ENCODE results near the gene LCP1.
A peak's percentile ranks its signal among the peaks of the same experiment; 100 is the strongest.

The LCP1 gene

DNA sequence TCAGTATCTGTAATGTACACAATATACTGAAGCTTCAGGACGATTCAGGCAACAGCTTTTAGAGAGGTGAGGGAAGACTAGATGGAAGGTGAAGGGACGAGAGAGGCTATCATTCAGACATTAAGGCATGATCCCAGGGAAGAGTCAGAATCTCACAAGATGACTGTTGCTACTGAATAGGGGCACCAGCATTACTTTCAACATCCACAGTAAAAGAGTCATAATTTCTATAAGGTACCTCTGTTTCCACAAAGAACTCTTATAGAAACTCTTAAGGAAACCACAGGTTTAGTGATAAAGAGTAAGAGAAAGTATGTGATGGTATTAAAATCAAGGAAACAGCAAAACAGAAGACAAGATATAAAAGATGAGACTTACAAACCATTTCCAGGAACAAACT, 23.0 kb downstream of the LCP1 start:
- DNase-seq (ENCODE audit: low spot score), result no peak

DNA sequence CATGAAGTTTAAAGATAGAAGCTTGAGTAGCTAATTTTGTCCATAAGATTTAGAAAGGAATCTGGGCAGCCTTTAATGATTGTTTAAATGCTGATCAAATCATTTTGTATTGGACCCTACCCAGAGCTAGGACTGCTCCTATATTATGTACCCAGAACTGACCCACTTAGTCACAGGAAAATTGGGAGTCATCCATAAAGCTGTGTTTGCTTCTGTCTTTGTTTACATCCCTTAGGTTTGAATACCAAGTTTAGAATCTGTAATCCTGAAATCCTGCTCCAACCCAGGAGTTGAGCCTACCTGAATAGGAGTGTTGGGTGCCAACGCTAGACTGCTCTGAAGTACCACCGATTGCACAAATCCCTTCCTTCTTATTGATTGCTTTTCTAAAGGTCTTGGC, 23.8 kb downstream of the LCP1 start:
- no peak for DNase-seq (ENCODE audit: low spot score)

DNA sequence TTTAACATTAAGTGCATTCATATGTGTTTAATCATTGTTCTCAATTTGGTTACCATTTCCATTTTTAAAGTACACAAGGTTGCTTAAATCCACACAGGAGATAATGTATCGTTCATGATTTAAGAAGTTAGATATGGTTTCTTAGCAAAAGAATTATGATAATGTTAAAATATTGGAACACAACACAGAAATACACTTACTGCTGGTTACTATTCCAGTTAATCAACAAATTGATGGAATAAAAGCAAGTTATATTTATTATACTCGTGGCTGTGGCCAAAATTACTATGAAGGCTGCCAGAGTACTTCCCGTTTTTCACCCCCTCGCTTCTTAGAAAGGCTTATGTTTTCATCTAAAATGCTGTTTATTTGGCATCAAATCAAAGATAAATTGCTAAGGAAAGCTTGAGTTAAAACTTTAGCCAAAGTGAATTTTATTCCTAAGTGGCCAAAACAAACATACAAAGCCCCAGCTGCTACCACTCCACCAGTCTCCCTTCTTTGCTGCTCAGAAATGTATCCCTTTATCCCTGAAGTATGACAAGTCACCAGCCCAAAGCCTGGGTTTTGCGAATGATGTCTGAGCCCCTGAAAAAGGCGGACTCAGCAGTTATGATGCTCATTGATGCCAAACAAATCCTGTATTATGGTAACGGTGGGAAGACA, 27.7 kb downstream of the LCP1 start:
- no peak for DNase-seq (ENCODE audit: low spot score)

DNA sequence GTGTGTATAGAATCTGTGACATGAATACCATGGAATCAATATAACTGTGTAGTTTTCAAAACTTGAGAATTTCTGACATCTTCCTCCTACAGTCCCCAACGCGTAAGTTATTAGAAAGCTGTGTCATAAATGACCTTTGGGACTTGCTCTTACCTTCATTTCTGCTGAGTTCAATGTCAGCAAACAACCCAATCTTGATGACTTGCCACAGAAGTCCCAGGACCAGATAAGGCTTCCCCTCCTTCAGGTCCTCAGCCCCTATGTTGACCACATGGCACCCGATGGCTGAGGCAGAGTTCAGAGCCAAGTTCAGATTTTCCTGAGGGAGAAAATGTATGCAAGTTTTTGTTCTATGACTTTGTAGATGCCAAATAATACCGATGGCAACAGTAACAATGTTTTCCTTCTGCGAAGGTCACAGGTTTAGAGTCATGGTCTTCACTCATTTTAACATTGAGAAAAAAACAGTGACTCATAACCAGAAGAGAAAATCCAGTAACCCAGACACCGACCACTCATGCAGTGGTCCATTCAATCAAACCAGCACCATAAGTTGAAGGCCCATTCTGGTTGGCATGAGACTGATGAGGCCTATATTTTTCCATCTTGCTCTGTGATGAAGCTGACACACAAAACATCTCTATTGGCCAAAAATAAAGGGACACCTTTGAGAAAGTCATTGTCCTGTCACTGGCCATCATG, 29.2 kb downstream of the LCP1 start:
- DNase-seq (ENCODE audit: low spot score), result no peak

DNA sequence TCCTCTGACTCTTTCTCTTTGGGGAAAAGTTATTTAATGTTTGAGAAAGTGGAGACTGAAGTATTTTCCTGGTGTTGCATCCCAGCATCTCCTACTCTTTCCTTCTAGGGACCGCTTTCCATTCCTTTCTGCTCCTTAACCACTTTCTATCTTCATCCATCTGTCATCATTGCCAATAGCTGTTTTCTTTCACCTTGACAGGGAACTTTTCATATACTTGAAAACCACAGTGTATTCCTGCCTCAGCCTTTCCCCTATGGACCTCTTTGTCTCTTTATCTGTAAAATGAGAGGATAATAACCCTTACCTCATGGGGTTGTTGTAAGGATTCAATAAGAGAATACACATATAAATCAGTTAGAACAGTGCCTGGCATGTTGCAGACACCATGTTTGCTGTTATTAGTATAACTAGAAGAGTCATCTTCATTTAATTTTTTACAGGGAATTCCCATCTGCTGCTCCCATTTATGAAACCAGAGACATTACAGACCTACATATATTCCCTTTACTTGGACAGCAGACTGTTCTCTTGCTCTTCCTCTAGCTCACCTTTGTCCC, 31.8 kb downstream of the LCP1 start:
- no peak for DNase-seq (ENCODE audit: low spot score)

DNA sequence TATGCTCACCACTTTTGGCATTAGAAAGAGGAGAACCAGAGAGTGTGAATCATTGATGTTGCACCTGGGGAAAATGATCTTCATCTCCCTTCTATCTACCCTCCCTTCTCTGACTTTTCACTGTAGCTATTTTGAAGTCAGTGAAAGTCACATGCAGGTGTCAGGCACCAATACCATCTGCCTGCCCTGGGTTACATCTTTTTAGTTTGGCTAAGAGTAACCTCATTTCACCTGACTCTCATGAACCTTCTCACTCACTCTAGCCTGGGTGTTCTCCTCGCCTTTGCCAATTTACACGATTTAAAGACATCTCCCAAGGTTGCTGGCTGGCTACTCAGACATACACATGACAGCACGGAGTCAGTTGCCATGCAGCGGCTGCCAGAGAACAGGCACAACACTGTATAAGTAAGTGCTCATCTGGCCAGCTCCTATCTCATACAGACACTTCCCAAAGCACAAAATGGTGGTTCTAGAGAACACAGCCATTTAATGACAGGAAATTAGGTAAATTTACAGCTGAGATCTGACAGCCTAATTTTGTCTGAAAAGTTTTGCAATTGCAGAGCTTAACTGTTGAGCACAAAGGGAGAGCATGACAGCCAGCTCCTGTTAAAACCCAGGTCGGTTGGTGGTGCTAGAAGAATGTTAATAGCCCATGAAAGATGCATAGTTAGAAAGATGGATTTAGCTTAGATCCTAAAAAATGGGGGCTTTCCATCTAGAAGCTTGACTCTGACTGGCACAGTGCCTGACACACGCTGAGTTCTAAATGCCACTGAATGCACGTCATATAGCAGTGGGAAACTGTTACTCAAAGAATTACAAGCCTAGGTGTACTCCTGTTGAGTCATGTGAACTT, 32.5 kb downstream of the LCP1 start:
- no peak for DNase-seq (ENCODE audit: low spot score)

DNA sequence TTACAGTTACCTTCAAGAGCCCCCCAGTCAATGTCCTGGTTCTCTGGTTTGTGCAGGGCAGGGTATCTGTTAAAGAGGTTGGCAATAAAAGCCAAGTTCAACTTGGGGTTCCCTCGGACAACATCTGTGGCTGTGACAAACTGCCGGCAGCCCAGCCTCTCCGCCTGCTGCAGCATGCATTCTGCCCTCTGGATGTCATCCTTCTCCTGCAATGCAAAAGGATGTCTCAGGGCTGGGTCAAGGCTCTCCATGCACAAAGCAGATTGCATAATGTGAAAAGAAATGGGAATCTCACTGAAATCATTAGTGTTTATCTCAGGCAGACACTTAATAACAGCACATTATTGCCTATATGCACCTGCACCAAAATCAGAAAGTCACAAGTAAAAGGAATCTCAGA, 35.1 kb downstream of the LCP1 start:
- no peak for DNase-seq (ENCODE audit: low spot score)

DNA sequence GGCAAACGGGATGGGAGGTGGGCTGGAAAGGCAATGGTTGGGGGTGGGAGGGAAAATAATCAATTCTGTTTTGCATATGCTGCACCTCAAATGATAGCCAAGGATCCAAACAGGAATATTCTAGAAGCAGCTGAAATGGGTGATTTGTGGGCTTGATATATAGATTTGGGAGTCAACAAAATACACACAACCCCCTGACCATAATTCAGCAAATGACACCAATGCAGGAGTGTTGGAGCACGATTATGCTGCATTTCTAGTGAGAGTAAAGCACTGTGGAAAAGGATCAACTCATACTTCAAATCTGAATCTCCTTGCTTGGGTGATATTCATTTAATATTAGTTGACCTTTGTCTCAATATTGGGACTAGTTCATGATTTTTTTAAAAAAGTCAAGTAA, 36.0 kb downstream of the LCP1 start:
- DNase-seq (ENCODE audit: low spot score), result no peak

DNA sequence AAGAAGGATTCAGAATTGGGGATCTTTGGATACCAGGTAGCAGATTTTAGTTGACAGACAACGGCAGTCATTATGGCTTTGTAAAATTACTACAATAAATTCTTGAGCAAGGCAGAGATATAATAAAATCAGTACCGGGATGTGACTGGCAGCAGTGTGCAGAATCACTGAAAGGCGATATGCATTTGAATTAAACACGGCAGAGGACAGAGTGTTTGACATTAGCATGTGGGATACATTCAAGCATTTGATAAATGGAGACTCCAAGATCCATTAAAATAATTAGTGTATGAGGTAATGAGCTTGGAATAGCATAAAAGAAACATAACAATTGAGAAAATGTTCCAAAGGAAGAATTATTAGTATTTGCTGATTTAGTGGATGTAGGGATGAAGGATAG, 36.8 kb downstream of the LCP1 start:
- DNase-seq (ENCODE audit: low spot score), result no peak

DNA sequence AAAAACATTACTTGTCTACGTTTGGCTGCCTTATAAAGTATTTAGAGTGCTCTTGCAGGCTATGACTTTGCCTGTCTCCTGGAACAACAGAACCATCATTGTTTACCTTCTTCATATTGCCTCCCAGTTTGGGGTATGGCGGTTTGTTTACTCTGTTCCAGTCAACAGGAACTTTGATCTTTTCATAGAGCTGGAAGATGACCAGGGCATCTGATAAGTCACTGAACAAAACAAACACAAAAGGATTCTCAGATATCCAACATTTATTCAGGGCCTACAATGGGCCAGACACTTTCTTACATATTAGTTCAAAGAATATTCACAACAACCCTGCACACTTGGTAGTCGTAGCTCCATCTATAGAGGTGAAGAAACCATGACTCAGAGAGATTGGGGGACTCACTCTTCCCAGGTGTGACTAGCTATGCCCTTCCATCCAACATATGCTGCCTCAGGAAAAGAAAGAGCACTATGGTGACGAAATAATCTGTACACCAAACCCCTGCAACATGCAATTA, 38.7 kb downstream of the LCP1 start:
- no peak for DNase-seq (ENCODE audit: low spot score)

DNA sequence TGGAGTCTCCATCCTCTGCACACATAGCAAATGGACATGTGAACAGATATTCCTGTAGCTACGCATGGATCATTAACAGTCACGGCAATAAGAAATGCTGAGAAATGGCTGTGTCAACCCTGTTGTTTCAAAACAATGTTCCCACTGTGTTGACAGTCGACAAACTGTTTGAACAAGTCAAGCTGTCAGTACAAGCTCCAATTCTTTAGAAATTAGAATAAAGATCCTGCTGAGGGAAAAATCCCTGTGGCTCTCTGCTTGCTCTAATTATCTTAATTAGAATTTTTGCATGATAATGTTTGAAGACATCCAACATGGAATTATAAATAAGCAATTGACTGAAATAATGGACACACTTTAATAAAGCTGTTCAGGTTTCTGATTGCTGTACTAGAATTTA, 39.2 kb downstream of the LCP1 start:
- DNase-seq (ENCODE audit: low spot score), result peak; percentile 10

DNA sequence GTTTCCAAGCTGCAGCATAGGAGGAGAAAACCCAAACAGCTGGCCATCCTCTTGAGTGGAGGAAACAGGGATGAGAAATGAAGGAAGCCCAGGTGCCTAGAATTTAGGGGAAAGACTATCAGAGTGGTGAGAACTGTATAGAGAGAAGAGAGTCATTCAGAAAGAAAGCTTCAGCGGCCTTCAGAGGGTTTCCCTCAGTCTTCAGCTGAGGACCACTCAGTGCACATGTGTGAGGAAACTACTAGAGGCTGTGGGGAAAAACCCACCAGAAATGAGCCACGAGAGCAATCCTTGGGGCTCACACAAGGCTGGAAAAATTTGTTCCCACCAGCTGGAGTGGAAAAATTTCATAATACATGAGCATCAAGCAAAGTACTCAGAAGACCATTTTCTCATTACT, 41.9 kb downstream of the LCP1 start:
- DNase-seq (ENCODE audit: low spot score), result no peak

DNA sequence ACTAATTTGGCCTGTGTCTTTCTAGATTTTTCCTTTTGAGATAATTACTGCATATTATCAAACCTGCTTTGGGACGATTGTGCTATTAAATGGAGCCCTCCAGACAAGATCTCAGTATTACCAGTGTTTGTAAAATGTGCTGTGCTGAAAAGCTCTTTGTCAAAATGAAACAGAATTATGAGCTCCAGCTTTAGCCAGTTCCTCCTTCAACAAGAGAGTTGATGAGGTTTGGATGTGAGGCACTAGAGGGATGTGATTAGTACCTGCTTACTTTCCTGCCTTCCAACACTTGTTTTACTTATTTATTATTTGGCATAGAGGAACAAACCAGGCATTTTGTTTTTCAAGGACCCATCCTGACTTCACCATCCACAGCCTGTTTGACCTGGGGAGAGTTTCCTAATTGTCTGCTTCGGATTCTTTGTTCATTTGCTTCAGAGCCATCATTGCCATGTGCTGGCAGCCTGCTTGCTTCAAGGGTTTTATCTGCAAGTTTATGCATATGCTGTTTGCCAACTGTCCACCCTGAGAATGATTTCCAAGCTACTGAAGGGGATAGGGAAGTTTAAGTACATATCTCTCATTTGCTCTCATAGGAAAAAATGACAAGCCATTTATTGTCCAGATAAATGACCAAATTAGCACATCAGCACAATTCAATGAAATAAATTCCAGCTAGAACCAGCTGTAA, 44.2 kb downstream of the LCP1 start:
- DNase-seq (ENCODE audit: low spot score), result no peak

DNA sequence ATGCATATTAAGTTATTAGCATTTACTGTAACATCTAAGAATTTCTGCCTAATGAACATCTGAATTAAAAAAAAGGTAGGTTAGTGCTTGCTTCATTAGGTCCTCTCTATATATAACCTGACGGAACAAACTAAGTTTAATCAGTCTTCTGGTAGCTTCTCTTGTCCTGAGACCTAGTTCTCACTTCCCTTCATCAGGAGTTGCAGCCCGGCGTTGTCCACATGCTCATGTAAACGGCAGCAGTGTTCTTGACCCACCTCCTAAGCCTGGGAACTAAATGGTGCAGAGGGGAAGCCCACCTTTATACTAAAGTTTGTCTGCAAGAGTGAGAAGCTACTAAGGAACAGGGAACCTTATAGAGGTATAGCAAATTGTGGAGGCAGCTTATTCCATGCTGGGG, 45.3 kb downstream of the LCP1 start:
- no peak for DNase-seq (ENCODE audit: low spot score)

DNA sequence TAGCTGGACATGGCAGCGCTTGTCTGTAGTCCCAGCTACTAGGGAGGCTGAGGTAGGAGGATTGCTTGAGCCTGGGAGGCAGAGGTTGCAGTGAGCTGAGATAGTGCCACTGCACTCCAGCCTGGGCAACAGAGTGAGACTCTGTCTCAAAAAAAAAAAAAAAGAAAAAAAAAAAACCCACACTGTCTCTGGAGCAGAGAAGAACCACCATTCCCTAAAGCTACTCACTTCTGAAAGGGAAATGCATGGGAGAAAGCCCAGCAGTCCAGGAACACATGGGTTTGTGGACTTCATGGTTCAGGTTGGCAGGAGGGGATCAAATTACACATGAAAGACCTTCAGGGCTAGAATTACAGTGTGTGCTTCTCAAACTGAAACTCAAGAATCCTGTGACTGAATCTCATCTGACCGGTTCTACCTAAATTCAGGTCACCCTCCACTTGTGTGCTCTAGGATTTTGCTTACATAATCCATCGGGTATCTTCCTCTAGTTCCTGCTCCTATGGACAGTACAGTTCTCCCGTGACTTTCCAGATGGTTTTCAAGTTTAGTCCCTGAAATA, 46.9 kb downstream of the LCP1 start:
- DNase-seq (ENCODE audit: low spot score), result no peak

DNA sequence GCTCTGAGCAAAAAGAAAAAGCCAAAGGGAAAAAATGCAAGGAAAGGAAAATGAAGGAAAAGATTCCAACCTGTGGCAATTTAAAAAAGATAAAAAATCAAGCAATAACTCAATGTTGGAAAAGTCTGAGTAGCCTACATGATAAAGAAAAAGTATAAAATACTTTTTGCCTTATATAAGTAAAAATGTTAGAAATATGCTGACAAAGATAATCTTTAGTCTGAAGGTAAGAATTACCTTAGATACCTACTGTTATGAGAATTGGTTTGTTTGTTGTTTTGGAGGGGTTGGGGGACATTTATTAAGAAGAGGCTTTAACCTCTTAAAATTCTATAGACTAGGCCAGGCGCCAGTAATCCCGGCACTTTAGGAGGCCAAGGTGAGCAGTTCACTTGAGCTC, 47.5 kb downstream of the LCP1 start:
- DNase-seq (ENCODE audit: low spot score), result no peak

DNA sequence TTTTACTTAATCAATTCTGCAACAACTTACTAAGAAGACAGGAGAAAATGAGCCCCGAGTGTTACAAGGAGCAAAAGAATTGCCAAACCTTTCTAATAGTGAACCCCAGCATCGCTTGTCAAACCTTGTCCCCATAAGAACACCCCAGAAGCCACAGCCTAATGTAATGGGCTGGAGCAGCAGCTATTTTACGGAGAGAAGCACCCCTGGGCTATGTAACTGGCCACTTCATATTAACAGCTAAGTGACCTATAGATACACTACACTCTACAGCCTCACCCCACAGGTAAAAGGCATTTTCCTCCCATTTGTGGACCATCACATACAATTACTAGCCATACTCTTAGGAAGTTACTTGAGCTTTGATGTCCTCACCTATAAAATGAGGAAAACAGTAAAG, 49.9 kb downstream of the LCP1 start:
- DNase-seq (ENCODE audit: low spot score), result no peak

DNA sequence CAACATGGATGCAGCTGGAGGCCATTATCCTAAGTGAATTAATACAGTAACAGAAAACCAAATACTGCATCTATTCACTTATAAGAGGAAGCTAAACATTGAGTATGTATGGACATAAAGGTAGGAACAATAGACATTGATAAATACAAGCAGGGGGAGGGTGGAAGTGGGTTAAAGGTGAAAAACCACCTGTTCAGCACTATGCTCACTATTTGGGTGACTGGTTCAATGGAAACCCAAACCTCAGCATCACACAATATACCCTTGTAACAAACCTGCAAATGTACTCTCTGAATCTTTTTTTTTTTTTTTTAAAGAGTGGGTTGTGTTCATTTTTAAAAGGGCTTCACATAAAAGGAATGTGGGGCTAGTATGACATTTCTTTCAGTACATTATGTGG, 50.3 kb downstream of the LCP1 start:
- no peak for DNase-seq (ENCODE audit: low spot score)

DNA sequence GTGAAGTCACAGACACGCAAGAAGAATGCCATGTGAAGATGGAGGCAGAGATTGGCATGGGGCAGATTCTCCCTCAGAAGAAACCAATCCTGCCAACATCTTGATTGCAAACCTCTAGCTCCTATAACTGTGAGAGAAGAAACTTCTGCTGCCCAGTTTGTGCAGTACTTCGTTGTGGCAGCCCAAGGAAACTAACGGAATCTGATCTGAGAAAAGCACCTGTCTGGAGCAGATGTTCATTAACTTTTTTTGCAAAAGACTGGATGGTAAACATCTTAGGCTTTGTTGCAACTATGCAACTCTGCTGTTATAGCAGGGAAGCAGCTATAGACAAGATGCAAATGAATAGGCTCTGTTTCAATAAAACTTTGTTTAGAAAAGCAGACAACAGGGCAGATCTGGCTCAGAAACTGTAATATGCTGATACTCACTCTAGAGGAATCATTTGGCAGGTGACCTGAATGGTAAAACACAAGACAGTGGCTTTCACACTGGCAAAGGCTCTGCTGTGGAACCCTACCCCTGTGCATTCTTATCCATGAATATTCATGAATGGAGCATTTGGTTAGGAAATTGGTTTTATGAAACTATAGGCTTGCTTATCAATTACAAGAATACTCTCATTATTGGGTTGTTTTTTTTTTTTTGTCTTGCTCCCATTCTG, 51.9 kb downstream of the LCP1 start:
- no peak for DNase-seq (ENCODE audit: low spot score)

DNA sequence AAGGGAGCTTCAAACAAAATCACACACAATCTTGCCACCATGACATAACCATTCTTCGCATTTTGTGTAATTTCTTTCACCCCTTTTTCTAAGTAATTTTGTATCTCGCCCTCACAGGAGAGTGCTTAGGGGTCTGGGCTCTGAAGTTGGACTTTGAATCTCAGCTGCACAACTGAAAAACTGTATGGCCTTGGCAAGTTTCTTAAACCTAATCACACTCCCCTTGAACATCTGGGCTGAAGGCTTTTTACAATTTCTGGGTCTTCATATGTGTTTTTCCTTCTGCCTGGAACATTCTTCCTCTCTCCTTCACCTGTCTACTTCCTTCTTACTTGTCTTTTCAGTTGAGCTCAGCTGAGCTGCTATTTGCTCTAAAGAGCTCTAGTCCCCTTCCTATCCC, 52.9 kb downstream of the LCP1 start:
- no peak for DNase-seq (ENCODE audit: low spot score)

DNA sequence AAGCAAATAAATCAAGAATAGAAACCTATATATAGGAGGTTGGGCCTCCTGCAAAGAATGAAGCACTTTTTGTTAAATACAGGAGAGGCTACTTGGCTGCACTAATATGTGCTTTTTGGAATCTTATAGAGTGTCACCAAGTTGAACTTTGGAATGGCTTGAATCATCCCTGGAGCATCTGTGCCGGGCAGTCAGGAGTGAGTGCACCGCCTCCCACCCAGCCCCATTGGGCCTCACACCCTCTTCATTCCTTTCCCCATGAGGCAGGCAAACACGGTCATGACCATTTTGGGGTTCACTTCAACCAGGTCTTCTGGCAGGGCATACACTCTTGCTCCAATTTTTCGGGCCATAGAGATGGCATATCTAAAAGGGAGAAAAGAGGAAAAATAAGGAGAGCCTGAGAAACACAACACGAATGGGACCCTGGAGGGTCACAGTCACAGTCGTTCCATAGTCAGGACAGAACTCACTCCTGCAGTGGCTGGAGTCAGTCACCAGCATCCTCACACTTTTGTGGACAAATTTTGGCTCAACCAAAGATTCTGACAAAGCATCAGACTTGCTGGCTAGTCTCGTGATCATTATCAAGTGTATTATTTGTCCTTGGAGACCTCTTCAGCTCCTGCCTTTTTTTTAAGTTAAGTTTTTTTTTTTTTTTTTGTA, 54.5 kb downstream of the LCP1 start:
- no peak for DNase-seq (ENCODE audit: low spot score)

Data from cerebellar cortex (tissue), 1 donor.